Pancreas (tissue), 10 donors: Measurements from ENCODE around the gene SLC35A5. TPM values are rescaled to one million over a fixed set of nuclear protein-coding genes. Genes with fewer than 3 reads are reported as not detected.

Experiments used
- ATAC-seq, 4 donors: fragments of 200-7000 bp; cut with Tn5 transposase; one replicate each; pipeline versions ENCODE4 v1.8.0 to v1.9.1; 2020; ENCODE audit warnings: mild to moderate bottlenecking in 4 of 4, moderate library complexity in 4 of 4
- DNase-seq, 6 donors: peaks; one replicate each; pipeline ENCODE4 v3.0.0-alpha.2; 2020
- FAIRE-seq: peaks from 2 replicates; lab custom pipeline; 2012; peaks lifted over from hg19 to GRCh38; lab: Jason Lieb, UNC
- H3K27ac ChIP-seq, 4 donors: fragments of 200-600 bp; sonication (generic); 1 replicate in 3 of 4; 2 replicates in 1 of 4; pipeline versions ENCODE4 v1.5.0 to v1.8.0; 2020
- H3K27me3 ChIP-seq, 4 donors: fragments of 200-600 bp; one replicate each; pipeline ENCODE4 v1.8.0; 2021
- H3K36me3 ChIP-seq, 3 donors: fragments of 200-600 bp; sonication (generic) in 1 of 3; one replicate each; pipeline versions ENCODE4 v1.5.0 to v1.8.0; 2020 to 2021
- H3K4me1 ChIP-seq, 3 donors: fragments of 200-600 bp; one replicate each; pipeline ENCODE4 v1.8.0; 2021
- H3K4me3 ChIP-seq, 4 donors: fragments of 200-600 bp; sonication (generic) in 2 of 4; one replicate each; pipeline versions ENCODE4 v1.5.0 to v1.8.0; 2020 to 2021
- H3K9me3 ChIP-seq, 4 donors: fragments of 200-600 bp; one replicate each; pipeline ENCODE4 v1.8.0; 2021
- WGBS, 2 donors: extraction: QIAGEN DNeasy Blood & Tissue Kit; methylation state at CpG; one replicate each; pipeline ENCODE4 v1.1.7; 2013; 5-methylcytosine and 5-hydroxymethylcytosine counted together
- intact Hi-C, 3 donors: fragments of 100-400 bp; cut with DNase I; formaldehyde crosslinking; loops; one replicate each; pipeline versions ENCODE4 v1.11.1 to v1.14.2; 2022
- polyA plus RNA-seq, 2 donors: library from polyadenylated mRNA; stranded (reverse); fragments of 200-250 nt; gene quantifications; one replicate each; pipeline ENCODE4 v1.2.3, GENCODE V29; 2013
- total RNA-seq, 6 donors: library from RNA; stranded (reverse); fragmentation: NEBNext Ultra II Directional in 4 of 6; extraction: Animal tissue kit (Norgen Biotek cat#: 25700) in 4 of 6; gene quantifications; one replicate each; pipeline versions ENCODE4 v1.2.1 to v1.2.4, GENCODE V29; 2021 to 2023
- TF ChIP-seq, protein P1 (sequence below), 4 donors: fragments of 200-600 bp; sonication (generic) in 3 of 4; IDR thresholded peaks; one replicate each; pipeline versions ENCODE4 v1.5.0 to v1.8.0; 2021; ENCODE audit warnings: antibody characterized with exemption in 4 of 4
- donor health status: healthy with polysubstance abuse.
- donor health status: DM: no; HTN: no; CAD: no; lungs with moderate emphysema.
- donor health status: DM: no; HTN: no; CAD: no.
- donor health status: control.
- donor health status: control.
- donor health status: Bipolar disorder and iron deficiency.
- donor health status: DM: yes; HTN: yes; CAD: no.
- donor health status: DM: no; HTN: no; CAD: no.
- donor health status: DM: no; HTN: no; CAD: no.
- donor health status: DM: yes; HTN: yes; CAD: no.

SLC35A5 gene
- total and polyA plus RNA-seq, 8 donors: 3.0 to 16.9 (median 12.4) TPM

DNA sequence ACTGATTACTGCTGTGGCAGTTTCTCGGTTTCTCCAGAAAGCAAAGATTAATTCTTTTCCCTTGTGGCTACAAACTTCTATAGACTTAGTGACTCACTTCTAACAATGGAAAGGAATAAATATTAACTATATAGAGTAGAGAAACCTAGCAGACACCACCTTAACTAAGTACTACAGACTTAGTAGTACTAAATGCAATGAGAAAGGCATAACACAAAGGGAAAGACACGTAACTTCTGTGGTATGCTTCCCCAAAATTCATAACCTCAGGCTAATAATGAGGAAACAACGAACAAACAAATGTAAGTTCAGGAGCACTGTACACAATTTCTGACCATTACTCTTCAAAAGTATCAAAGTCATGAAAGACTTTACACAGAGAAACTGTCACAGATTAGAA is 31.3 kb upstream of the SLC35A5 start:
- ATAC-seq (no peak), FAIRE-seq (no peak), DNase-seq (no peak)
- Histone ChIP-seq H3K9me3 (no peaks in the 10 kb centered on the region), H3K36me3 (peaks cover 0 to 29% (median 2%) of the 10 kb centered on the region in 3 donors), H3K27ac (no peak overlapping the region), H3K4me1 (no peaks in the 10 kb centered on the region), H3K4me3 (no peak overlapping the region), H3K27me3 (no peaks in the 10 kb centered on the region)
- WGBS, 2 donors: 91% methylated on average over 3 of the region's 3 CpGs
- intact Hi-C loops: no loop called here
- TF ChIP-seq, protein P1, sequence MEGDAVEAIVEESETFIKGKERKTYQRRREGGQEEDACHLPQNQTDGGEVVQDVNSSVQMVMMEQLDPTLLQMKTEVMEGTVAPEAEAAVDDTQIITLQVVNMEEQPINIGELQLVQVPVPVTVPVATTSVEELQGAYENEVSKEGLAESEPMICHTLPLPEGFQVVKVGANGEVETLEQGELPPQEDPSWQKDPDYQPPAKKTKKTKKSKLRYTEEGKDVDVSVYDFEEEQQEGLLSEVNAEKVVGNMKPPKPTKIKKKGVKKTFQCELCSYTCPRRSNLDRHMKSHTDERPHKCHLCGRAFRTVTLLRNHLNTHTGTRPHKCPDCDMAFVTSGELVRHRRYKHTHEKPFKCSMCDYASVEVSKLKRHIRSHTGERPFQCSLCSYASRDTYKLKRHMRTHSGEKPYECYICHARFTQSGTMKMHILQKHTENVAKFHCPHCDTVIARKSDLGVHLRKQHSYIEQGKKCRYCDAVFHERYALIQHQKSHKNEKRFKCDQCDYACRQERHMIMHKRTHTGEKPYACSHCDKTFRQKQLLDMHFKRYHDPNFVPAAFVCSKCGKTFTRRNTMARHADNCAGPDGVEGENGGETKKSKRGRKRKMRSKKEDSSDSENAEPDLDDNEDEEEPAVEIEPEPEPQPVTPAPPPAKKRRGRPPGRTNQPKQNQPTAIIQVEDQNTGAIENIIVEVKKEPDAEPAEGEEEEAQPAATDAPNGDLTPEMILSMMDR (IDR thresholded peaks at IDR 0.05): no peak

DNA sequence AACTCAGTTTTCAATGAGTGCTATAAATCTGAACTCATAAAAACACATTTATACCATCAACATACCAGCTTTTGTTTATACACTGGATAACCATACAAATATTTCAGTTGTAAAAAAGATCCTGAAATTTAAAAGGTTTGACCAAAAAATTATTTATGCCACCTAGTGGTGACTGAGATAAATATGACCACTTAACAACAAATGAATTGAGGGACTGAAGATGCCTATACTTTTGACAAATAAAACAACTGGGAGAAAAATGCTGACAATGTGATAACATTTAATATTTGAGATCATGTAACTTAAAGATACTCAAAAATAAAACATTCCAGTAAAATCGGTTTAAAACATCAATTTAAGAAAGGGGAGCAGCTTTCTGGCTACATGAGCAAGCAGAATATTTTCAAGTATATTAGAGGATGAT is 30.5 kb upstream of the SLC35A5 start:
- Histone ChIP-seq H3K4me3 (no peak overlapping the region), H3K9me3 (no peaks in the 10 kb centered on the region), H3K4me1 (no peaks in the 10 kb centered on the region), H3K36me3 (peaks cover 0 to 34% (median 2%) of the 10 kb centered on the region in 3 donors), H3K27ac (no peak overlapping the region), H3K27me3 (no peaks in the 10 kb centered on the region)
- TF ChIP-seq, protein P1 (IDR thresholded peaks at IDR 0.05): peak in 3 of 4 donors; percentile 35 to 44 (median 35)
- ATAC-seq: peak in 1 of 4 donors; percentile 37
- 6 to 11% methylated on average over 1 of the region's 1 CpG for WGBS, 2 donors
- intact Hi-C loops: no loop called here
- no peak for DNase-seq
- peak; percentile 85 for FAIRE-seq

DNA sequence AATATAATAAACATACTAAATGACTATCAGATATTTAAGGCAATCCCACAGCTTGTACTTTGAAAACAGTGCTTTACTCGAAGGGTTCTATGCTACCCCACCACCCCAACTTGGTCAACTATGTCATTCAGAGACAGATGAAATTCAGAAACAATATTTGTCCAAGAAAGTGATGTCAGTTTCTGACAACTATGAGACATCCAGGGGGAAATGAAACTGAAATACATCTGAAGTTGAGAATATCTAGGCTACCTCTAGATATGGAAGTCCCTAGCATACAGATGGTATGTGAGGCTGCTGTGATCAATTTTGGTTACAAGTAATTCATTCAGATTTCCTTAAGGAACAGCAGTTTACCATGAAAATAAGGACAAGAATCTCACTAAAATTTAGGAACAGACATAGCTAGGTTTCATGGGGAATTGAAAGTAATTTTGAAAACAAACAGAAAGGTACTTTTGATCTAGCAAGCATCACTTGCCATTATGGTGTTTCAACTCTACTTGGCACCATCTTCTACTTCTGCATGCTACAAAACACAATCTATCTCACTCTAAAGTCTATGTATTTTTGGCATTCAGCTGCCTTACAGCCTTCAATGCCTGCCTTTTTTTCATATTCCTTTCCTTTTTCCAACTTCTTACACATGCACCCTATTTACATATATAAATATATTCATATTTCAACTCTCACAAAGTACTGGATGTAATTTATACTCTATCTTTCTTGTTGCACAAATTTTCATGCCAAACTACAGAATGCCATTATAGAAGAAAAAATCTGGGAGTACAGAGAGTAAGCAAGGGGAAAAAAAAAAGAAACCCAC is 21.8 kb upstream of the SLC35A5 start:
- ATAC-seq: no peak
- no peaks in the 10 kb centered on the region for H3K9me3 ChIP-seq
- DNase-seq: no peak
- peaks cover 0 to 3% (median 0%) of the 10 kb centered on the region in 3 donors for H3K4me1 ChIP-seq
- H3K36me3 ChIP-seq: peaks cover 0 to 29% (median 3%) of the 10 kb centered on the region in 3 donors
- no peak for FAIRE-seq
- intact Hi-C loops: no loop called here
- WGBS, 2 donors: 91 to 92% methylated on average over 1 of the region's 1 CpG
- H3K27ac ChIP-seq: no peak overlapping the region
- TF ChIP-seq, protein P1 (IDR thresholded peaks at IDR 0.05): no peak
- H3K27me3 ChIP-seq: no peaks in the 10 kb centered on the region
- no peak overlapping the region for H3K4me3 ChIP-seq

DNA sequence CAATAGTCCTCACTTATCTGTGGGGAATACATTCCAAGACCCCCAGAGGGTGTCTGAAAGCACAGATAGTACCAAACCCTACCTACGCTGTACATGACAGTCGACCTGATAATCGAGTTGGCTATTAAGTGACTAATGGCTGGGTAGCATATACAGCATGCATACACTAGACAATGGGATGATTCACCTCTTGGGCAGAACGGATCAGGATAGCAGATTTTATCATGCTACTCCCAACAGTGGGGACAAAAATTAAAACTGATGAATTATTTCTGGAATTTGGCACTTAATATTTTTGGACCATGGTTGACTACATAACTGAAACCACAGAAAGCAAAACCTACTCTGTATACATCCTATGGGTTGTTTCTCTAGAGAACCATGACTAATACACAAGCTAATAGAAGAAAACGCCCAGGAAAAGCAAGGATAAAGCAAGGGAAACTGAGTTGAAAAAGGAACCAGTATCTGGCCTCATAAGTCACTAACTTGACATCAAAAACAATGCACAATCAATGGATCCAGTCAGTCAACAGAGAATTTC is 15.6 kb upstream of the SLC35A5 start:
- 82 to 93% methylated on average over 5 of the region's 5 CpGs for WGBS, 2 donors
- H3K36me3 ChIP-seq: peaks cover 0 to 31% (median 8%) of the 10 kb centered on the region in 3 donors
- peaks cover 0 to 3% (median 0%) of the 10 kb centered on the region in 3 donors for H3K4me1 ChIP-seq
- H3K27me3 ChIP-seq: no peaks in the 10 kb centered on the region
- TF ChIP-seq, protein P1 (IDR thresholded peaks at IDR 0.05): no peak
- intact Hi-C loops: no loop called here
- H3K4me3 ChIP-seq: no peak overlapping the region
- no peak overlapping the region for H3K27ac ChIP-seq
- no peak for ATAC-seq
- H3K9me3 ChIP-seq: no peaks in the 10 kb centered on the region
- no peak for DNase-seq
- no peak for FAIRE-seq
